ENCODE data around the gene SLC9C2. TPM values are rescaled to one million over a fixed set of nuclear protein-coding genes. Genes with fewer than 3 reads are reported as not detected.
"Not testable (repeated sequence)": the region's sequence is repeated elsewhere in the genome, so short reads cannot be mapped to it uniquely, and the experiment has no call there.

Gene SLC9C2
- not detected in 2 replicates for total RNA-seq

- no peak for TF ChIP-seq CTCF (IDR thresholded peaks at IDR 0.05; ENCODE audit: insufficient read depth, low read length, severe bottlenecking)
- Histone ChIP-seq H3K27me3 (ENCODE audit: control insufficient read depth, insufficient read depth, low read length) (no peaks in the 10 kb centered on the region), H3K4me3 (ENCODE audit: low read depth, low read length) (no peak within 1 kb of the TSS), H3K36me3 (ENCODE audit: control insufficient read depth, insufficient read depth, low read length) (no peaks in the 10 kb centered on the region)
- FAIRE-seq (no peak), DNase-seq (ENCODE audit: low read depth) (peak; percentile 36)
Observed at GRCh38 chr1:173603056-173603591, at the start of gene SLC9C2. Gene SLC9C2, minus strand, starts transcription at chr1:173603072. Its CDS starts 1,296 bp downstream, at chr1:173601776.

- no peak for TF ChIP-seq CTCF (IDR thresholded peaks at IDR 0.05; ENCODE audit: insufficient read depth, low read length, severe bottlenecking)
- Histone ChIP-seq H3K27me3 (ENCODE audit: control insufficient read depth, insufficient read depth, low read length) (no peaks in the 10 kb centered on the region), H3K4me3 (ENCODE audit: low read depth, low read length) (no peak overlapping the region), H3K36me3 (ENCODE audit: control insufficient read depth, insufficient read depth, low read length) (no peaks in the 10 kb centered on the region)
- FAIRE-seq (no peak), DNase-seq (ENCODE audit: low read depth) (peak; percentile 22)
Observed at GRCh38 chr1:173648880-173649605, 46.2 kb upstream of the SLC9C2 start.

DNA sequence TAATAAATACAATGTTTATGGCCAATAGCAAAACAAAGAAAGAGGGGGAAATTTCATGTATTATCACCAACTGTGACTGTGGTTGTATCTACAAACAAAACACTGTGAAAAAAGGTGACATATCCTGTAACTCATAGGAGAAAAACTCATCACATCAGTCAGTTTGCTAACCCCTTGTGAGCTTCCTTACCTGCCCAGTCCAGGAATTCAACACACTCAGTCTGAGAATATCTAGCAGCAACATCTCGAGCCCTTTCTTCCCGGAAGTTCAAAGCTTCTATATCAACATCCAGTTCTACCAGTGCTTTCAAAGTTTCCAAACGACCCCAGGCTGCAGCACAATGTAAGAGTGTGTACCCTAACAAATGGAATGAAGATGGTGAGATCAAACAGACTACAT, 43.8 kb upstream of the SLC9C2 start:
- Histone ChIP-seq H3K4me3 (ENCODE audit: low read depth, low read length) (no peak overlapping the region), H3K36me3 (ENCODE audit: control insufficient read depth, insufficient read depth, low read length) (no peaks in the 10 kb centered on the region), H3K27me3 (ENCODE audit: control insufficient read depth, insufficient read depth, low read length) (no peaks in the 10 kb centered on the region)
- FAIRE-seq, result no peak
- DNase-seq (ENCODE audit: low read depth), result peak; percentile 40
- no peak for TF ChIP-seq CTCF (IDR thresholded peaks at IDR 0.05; ENCODE audit: insufficient read depth, low read length, severe bottlenecking)

DNA sequence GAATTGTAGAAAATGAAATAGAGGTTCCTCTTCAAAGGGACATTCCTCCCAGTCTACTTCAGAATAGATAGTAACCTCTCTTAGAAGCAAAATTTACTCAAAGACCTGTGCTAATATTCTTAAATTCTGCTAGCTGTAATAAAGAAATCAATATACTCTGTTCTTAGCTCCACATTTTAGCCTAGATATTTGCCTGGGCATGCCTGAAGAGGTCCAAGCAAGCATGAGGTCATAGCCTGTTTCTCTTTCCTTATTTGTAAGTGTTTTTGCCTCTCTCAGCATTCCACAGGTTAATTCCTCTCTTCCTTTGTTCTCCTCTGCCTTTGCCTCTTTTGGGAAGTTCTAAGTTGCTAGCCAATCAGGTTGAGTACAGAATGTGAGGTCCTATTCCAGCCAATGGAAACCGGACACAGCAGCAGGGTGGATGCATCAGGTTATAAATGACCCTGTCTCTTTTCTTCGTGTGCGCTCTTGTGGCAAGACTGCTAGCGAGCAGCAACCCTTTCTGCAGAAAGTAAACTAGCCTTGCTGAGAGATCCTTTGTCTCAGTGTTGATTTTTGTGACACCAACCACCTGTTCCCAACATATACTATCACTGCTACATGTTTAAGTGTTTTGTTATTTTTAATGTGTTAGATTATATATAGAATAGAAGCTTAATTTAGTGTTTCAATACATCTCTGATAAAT, 39.7 kb upstream of the SLC9C2 start:
- peak; percentile 81 for DNase-seq (ENCODE audit: low read depth)
- H3K36me3 ChIP-seq (ENCODE audit: control insufficient read depth, insufficient read depth, low read length); H3K27me3 ChIP-seq (ENCODE audit: control insufficient read depth, insufficient read depth, low read length); H3K4me3 ChIP-seq (ENCODE audit: low read depth, low read length): not testable (repeated sequence)
- peak; percentile 84 for FAIRE-seq

DNA sequence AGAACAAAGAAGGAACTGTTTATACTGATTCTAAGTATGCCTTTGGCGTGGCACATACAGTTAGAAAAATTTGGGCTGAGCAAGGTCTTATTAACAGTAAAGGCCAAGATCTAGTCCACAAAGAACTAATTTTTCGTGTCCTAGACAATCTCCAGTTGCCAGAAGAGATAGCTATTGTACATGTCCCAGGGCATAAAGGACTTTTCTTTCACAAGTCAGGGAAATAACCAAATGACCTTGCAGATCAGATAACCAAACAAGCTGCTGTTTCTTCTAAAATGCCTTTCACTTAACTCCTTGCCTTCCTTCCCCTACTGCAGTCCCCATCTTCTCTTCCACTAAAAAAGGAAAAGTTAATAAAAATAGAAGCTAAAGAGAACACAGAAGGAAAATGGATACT, 36.2 kb upstream of the SLC9C2 start:
- no peak for FAIRE-seq
- Histone ChIP-seq H3K4me3 (ENCODE audit: low read depth, low read length) (no peak overlapping the region), H3K27me3 (ENCODE audit: control insufficient read depth, insufficient read depth, low read length) (no peaks in the 10 kb centered on the region), H3K36me3 (ENCODE audit: control insufficient read depth, insufficient read depth, low read length) (no peaks in the 10 kb centered on the region)
- TF ChIP-seq CTCF (IDR thresholded peaks at IDR 0.05; ENCODE audit: insufficient read depth, low read length, severe bottlenecking), result no peak
- DNase-seq (ENCODE audit: low read depth), result no peak
